ENCODE measurements around the gene ARL13B. TPM values are rescaled to one million over a fixed set of nuclear protein-coding genes. Genes with fewer than 3 reads are reported as not detected.
"Not testable (repeated sequence)": the region's sequence is repeated elsewhere in the genome, so short reads cannot be mapped to it uniquely, and the experiment has no call there.

The ARL13B gene
- 12.1 TPM for total RNA-seq (ENCODE audit: unreplicated experiment)
- long read RNA-seq, partial matches to known transcripts, result 1 of 11 reads
- long read RNA-seq, other reads (novel, unspliced or antisense), result 10 of 11 reads

GRCh38 chr3:93979850-93980676, at the start of gene ARL13B:
Gene ARL13B (plus strand): TSS chr3:93980155. CDS start chr3:93980424, 269 bp downstream.
- H3K4me3 Mint-ChIP-seq (ENCODE audit: unreplicated experiment), result peak within 1 kb of the TSS; percentile 92
- TF ChIP-seq CTCF (IDR thresholded peaks at IDR 0.05; ENCODE audit: partially characterized antibody, unreplicated experiment), result no peak
- peaks cover 2% of the 10 kb centered on the region for H3K27me3 Mint-ChIP-seq (ENCODE audit: unreplicated experiment)
- DNase-seq, result peak; percentile 94
- H3K27ac Mint-ChIP-seq (ENCODE audit: unreplicated experiment), result peak within 1 kb of the TSS; percentile 89
- H3K9me3 Mint-ChIP-seq (ENCODE audit: unreplicated experiment), result peaks cover 2% of the 10 kb centered on the region
- H3K4me1 Mint-ChIP-seq (ENCODE audit: low read depth, unreplicated experiment), result peaks cover 7% of the 10 kb centered on the region
- no peaks in the 10 kb centered on the region for H3K36me3 Mint-ChIP-seq (ENCODE audit: unreplicated experiment)

GRCh38 chr3:93931597-93932229, 48.2 kb upstream of the ARL13B start:
- TF ChIP-seq CTCF (IDR thresholded peaks at IDR 0.05; ENCODE audit: partially characterized antibody, unreplicated experiment), result no peak
- H3K4me1 Mint-ChIP-seq (ENCODE audit: low read depth, unreplicated experiment), result no peaks in the 10 kb centered on the region
- no peaks in the 10 kb centered on the region for H3K27me3 Mint-ChIP-seq (ENCODE audit: unreplicated experiment)
- no peak for DNase-seq
- no peaks in the 10 kb centered on the region for H3K36me3 Mint-ChIP-seq (ENCODE audit: unreplicated experiment)
- no peaks in the 10 kb centered on the region for H3K9me3 Mint-ChIP-seq (ENCODE audit: unreplicated experiment)
- H3K27ac Mint-ChIP-seq (ENCODE audit: unreplicated experiment), result no peak overlapping the region
- no peak overlapping the region for H3K4me3 Mint-ChIP-seq (ENCODE audit: unreplicated experiment)

GRCh38 chr3:93934366-93935046, 45.4 kb upstream of the ARL13B start:
- H3K27me3 Mint-ChIP-seq (ENCODE audit: unreplicated experiment), result no peaks in the 10 kb centered on the region
- H3K27ac Mint-ChIP-seq (ENCODE audit: unreplicated experiment), result no peak overlapping the region
- no peaks in the 10 kb centered on the region for H3K36me3 Mint-ChIP-seq (ENCODE audit: unreplicated experiment)

GRCh38 chr3:93936549-93936948, 43.4 kb upstream of the ARL13B start:
- no peak overlapping the region for H3K27ac Mint-ChIP-seq (ENCODE audit: unreplicated experiment)
- no peaks in the 10 kb centered on the region for H3K9me3 Mint-ChIP-seq (ENCODE audit: unreplicated experiment)
- H3K27me3 Mint-ChIP-seq (ENCODE audit: unreplicated experiment), result no peaks in the 10 kb centered on the region
- no peaks in the 10 kb centered on the region for H3K36me3 Mint-ChIP-seq (ENCODE audit: unreplicated experiment)
- H3K4me3 Mint-ChIP-seq (ENCODE audit: unreplicated experiment), result no peak overlapping the region
- no peak for DNase-seq
- no peaks in the 10 kb centered on the region for H3K4me1 Mint-ChIP-seq (ENCODE audit: low read depth, unreplicated experiment)
- TF ChIP-seq CTCF (IDR thresholded peaks at IDR 0.05; ENCODE audit: partially characterized antibody, unreplicated experiment), result no peak

More at GRCh38 chr3:93934366-93935046, 45.4 kb upstream of the ARL13B start:
- no peak for DNase-seq
- TF ChIP-seq CTCF (IDR thresholded peaks at IDR 0.05; ENCODE audit: partially characterized antibody, unreplicated experiment), result no peak
- no peak overlapping the region for H3K4me3 Mint-ChIP-seq (ENCODE audit: unreplicated experiment)
- H3K4me1 Mint-ChIP-seq (ENCODE audit: low read depth, unreplicated experiment), result no peaks in the 10 kb centered on the region
- no peaks in the 10 kb centered on the region for H3K9me3 Mint-ChIP-seq (ENCODE audit: unreplicated experiment)

GRCh38 chr3:93937485-93937884, 42.5 kb upstream of the ARL13B start:
- H3K4me3 Mint-ChIP-seq (ENCODE audit: unreplicated experiment); H3K9me3 Mint-ChIP-seq (ENCODE audit: unreplicated experiment); H3K27me3 Mint-ChIP-seq (ENCODE audit: unreplicated experiment); H3K27ac Mint-ChIP-seq (ENCODE audit: unreplicated experiment); H3K4me1 Mint-ChIP-seq (ENCODE audit: low read depth, unreplicated experiment); DNase-seq; H3K36me3 Mint-ChIP-seq (ENCODE audit: unreplicated experiment): not testable (repeated sequence)

- H3K4me1 Mint-ChIP-seq (ENCODE audit: low read depth, unreplicated experiment); H3K9me3 Mint-ChIP-seq (ENCODE audit: unreplicated experiment); H3K36me3 Mint-ChIP-seq (ENCODE audit: unreplicated experiment); DNase-seq; H3K4me3 Mint-ChIP-seq (ENCODE audit: unreplicated experiment); H3K27ac Mint-ChIP-seq (ENCODE audit: unreplicated experiment); H3K27me3 Mint-ChIP-seq (ENCODE audit: unreplicated experiment): not testable (repeated sequence)
Measured at GRCh38 chr3:93949958-93950357, 30.0 kb upstream of the ARL13B start.
